ENCODE measurements around the gene YAE1.

YAE1 gene

GRCh38 chr7:39557222-39557621 lies 9.0 kb upstream of the YAE1 start:
- DNase-seq: no peak

GRCh38 chr7:39557911-39558310 lies 8.3 kb upstream of the YAE1 start:
- no peak for DNase-seq

- no peak for DNase-seq
These were observed 5.8 kb upstream of the YAE1 start for GRCh38 chr7:39560408-39560807.

- no peak for DNase-seq
These were observed 5.2 kb upstream of the YAE1 start for GRCh38 chr7:39560997-39561396.

GRCh38 chr7:39565538-39565937 lies 666 bp upstream of the YAE1 start:
- no peak for DNase-seq

GRCh38 chr7:39567294-39567693 lies 1.1 kb downstream of the YAE1 start:
- DNase-seq: no peak

GRCh38 chr7:39574673-39575349 lies 8.6 kb downstream of the YAE1 start:
- DNase-seq: no peak

GRCh38 chr7:39577229-39577874 lies 11.1 kb downstream of the YAE1 start:
- DNase-seq: no peak

GRCh38 chr7:39580149-39580874 lies 14.1 kb downstream of the YAE1 start:
- peak; percentile 47 for DNase-seq

GRCh38 chr7:39582536-39582935 lies 16.3 kb downstream of the YAE1 start:
- DNase-seq: no peak

- DNase-seq: no peak
These were observed 17.3 kb downstream of the YAE1 start for GRCh38 chr7:39583539-39583938.

GRCh38 chr7:39587393-39587792 lies 21.2 kb downstream of the YAE1 start:
- no peak for DNase-seq

GRCh38 chr7:39588416-39588815 lies 22.2 kb downstream of the YAE1 start:
- DNase-seq: no peak

GRCh38 chr7:39589323-39590111 lies 23.3 kb downstream of the YAE1 start:
- DNase-seq: no peak

GRCh38 chr7:39592586-39592985 lies 26.4 kb downstream of the YAE1 start:
- no peak for DNase-seq

GRCh38 chr7:39594988-39595620 lies 28.9 kb downstream of the YAE1 start:
- DNase-seq: no peak

GRCh38 chr7:39602351-39602750 lies 36.1 kb downstream of the YAE1 start:
- DNase-seq: no peak

- DNase-seq: no peak
These were observed 37.7 kb downstream of the YAE1 start for GRCh38 chr7:39603924-39604323.

GRCh38 chr7:39605087-39605486 lies 38.9 kb downstream of the YAE1 start:
- no peak for DNase-seq

- no peak for DNase-seq
These were observed 40.1 kb downstream of the YAE1 start for GRCh38 chr7:39606352-39606751.

- no peak for DNase-seq
These were observed 40.7 kb downstream of the YAE1 start for GRCh38 chr7:39606941-39607340.

GRCh38 chr7:39607865-39608264 lies 41.7 kb downstream of the YAE1 start:
- DNase-seq: no peak

- no peak for DNase-seq
These were observed 42.1 kb downstream of the YAE1 start for GRCh38 chr7:39608278-39608677.

Data from effector CD8-positive, alpha-beta T cell (primary cell).